Glutamatergic neuron (in vitro differentiated cells): ENCODE measurements around the gene MOB3B. TPM values are rescaled to one million over a fixed set of nuclear protein-coding genes. Genes with fewer than 3 reads are reported as not detected.

Experiments used
- DNase-seq: peaks from one replicate; pipeline ENCODE4 v3.0.0; 2022
- H3K27ac Mint-ChIP-seq: one replicate; pipeline ENCODE4 v1.8.0; 2020; ENCODE audit warnings: mild to moderate bottlenecking, mixed read lengths, inconsistent platforms; ENCODE audit not compliant: unreplicated experiment
- H3K27me3 Mint-ChIP-seq: one replicate; pipeline ENCODE4 v1.8.0; 2020; ENCODE audit warnings: mild to moderate bottlenecking, moderate library complexity, mixed read lengths, inconsistent platforms; ENCODE audit not compliant: unreplicated experiment
- H3K36me3 Mint-ChIP-seq: one replicate; pipeline ENCODE4 v1.8.0; 2020; ENCODE audit warnings: mild to moderate bottlenecking, mixed read lengths, inconsistent platforms; ENCODE audit not compliant: unreplicated experiment
- H3K4me1 Mint-ChIP-seq: one replicate; pipeline ENCODE4 v1.8.0; 2020; ENCODE audit warnings: mild to moderate bottlenecking, low read depth, mixed read lengths, inconsistent platforms; ENCODE audit not compliant: unreplicated experiment
- H3K4me3 Mint-ChIP-seq: one replicate; pipeline ENCODE4 v1.8.0; 2020; ENCODE audit warnings: mild to moderate bottlenecking, mixed read lengths, inconsistent platforms; ENCODE audit not compliant: unreplicated experiment
- H3K9me3 Mint-ChIP-seq: one replicate; pipeline ENCODE4 v1.8.0; 2020; ENCODE audit warnings: mild to moderate bottlenecking, moderate library complexity, mixed read lengths, inconsistent platforms; ENCODE audit not compliant: unreplicated experiment
- CTCF ChIP-seq: fragments of 200-600 bp; sonication (generic); IDR thresholded peaks from one replicate; pipeline ENCODE4 v1.5.0; 2021; ENCODE audit not compliant: partially characterized antibody, unreplicated experiment
- total RNA-seq: library from RNA; stranded (reverse); fragmentation: NEBNext Ultra II Directional; extraction: Animal tissue kit (Norgen Biotek cat#: 25700); gene quantifications from one replicate; pipeline ENCODE4 v1.2.1, GENCODE V29; 2021; ENCODE audit not compliant: unreplicated experiment

MOB3B gene
- total RNA-seq, 1 donor from 2014 or later: 1.8 TPM

GRCh38 chr9:27499451-27499850 lies 30.2 kb downstream of the MOB3B start:
- no peak for DNase-seq
- no peak overlapping the region for H3K27ac Mint-ChIP-seq
- peaks cover 6% of the 10 kb centered on the region for H3K4me1 Mint-ChIP-seq
- no peaks in the 10 kb centered on the region for H3K27me3 Mint-ChIP-seq
- no peaks in the 10 kb centered on the region for H3K9me3 Mint-ChIP-seq
- no peak for TF ChIP-seq CTCF
- H3K36me3 Mint-ChIP-seq: no peaks in the 10 kb centered on the region
- H3K4me3 Mint-ChIP-seq: no peak overlapping the region

GRCh38 chr9:27497883-27498417 lies 31.7 kb downstream of the MOB3B start:
- H3K9me3 Mint-ChIP-seq: no peaks in the 10 kb centered on the region
- no peaks in the 10 kb centered on the region for H3K27me3 Mint-ChIP-seq
- no peaks in the 10 kb centered on the region for H3K36me3 Mint-ChIP-seq
- peak overlapping the region; percentile 3 for H3K27ac Mint-ChIP-seq
- H3K4me3 Mint-ChIP-seq: no peak overlapping the region
- DNase-seq: peak; percentile 28
- H3K4me1 Mint-ChIP-seq: peaks cover 6% of the 10 kb centered on the region
- no peak for TF ChIP-seq CTCF

GRCh38 chr9:27496135-27496504 lies 33.5 kb downstream of the MOB3B start:
- Mint-ChIP-seq H3K27me3 (no peaks in the 10 kb centered on the region), H3K36me3 (no peaks in the 10 kb centered on the region), H3K4me3 (no peak overlapping the region), H3K4me1 (peaks cover 6% of the 10 kb centered on the region), H3K9me3 (no peaks in the 10 kb centered on the region), H3K27ac (no peak overlapping the region)
- no peak for TF ChIP-seq CTCF
- no peak for DNase-seq

- no peaks in the 10 kb centered on the region for H3K36me3 Mint-ChIP-seq
- no peaks in the 10 kb centered on the region for H3K27me3 Mint-ChIP-seq
- H3K4me3 Mint-ChIP-seq: no peak overlapping the region
- peaks cover 6% of the 10 kb centered on the region for H3K4me1 Mint-ChIP-seq
- H3K27ac Mint-ChIP-seq: no peak overlapping the region
- H3K9me3 Mint-ChIP-seq: no peaks in the 10 kb centered on the region
- DNase-seq: no peak
- TF ChIP-seq CTCF: no peak
These were observed 34.0 kb downstream of the MOB3B start for GRCh38 chr9:27495480-27496134.

GRCh38 chr9:27491154-27491553 lies 38.5 kb downstream of the MOB3B start:
- Mint-ChIP-seq H3K4me1 (no peaks in the 10 kb centered on the region), H3K27ac (no peak overlapping the region), H3K36me3 (no peaks in the 10 kb centered on the region), H3K27me3 (no peaks in the 10 kb centered on the region), H3K9me3 (no peaks in the 10 kb centered on the region), H3K4me3 (no peak overlapping the region)
- no peak for TF ChIP-seq CTCF
- no peak for DNase-seq
